GM18909 (cell line): ENCODE results near the gene TMEM132C.
"Not testable (repeated sequence)": the region's sequence is repeated elsewhere in the genome, so short reads cannot be mapped to it uniquely, and the experiment has no call there.

Source experiments
- ATAC-seq: cut with Tn5 transposase; IDR thresholded peaks from one replicate; pipeline ENCODE4 v1.9.1; 2021; ENCODE audit warnings: mild to moderate bottlenecking; ENCODE audit not compliant: unreplicated experiment, poor library complexity

TMEM132C gene

GRCh38 chr12:128267131-128267622 lies at the start of gene TMEM132C:
TMEM132C (plus strand) TSS chr12:128267170; CDS start chr12:128267403, 233 bp downstream.
- no peak for ATAC-seq

- ATAC-seq, result no peak
Measured at GRCh38 chr12:128224226-128224625, 42.7 kb upstream of the TMEM132C start.

- ATAC-seq, result no peak
Measured at GRCh38 chr12:128228581-128228980, 38.4 kb upstream of the TMEM132C start.

- ATAC-seq, result no peak
Measured at GRCh38 chr12:128235635-128236417, 31.1 kb upstream of the TMEM132C start.

- ATAC-seq, result no peak
Measured at GRCh38 chr12:128236525-128236924, 30.4 kb upstream of the TMEM132C start.

- no peak for ATAC-seq
Measured at GRCh38 chr12:128240745-128241144, 26.2 kb upstream of the TMEM132C start.

- no peak for ATAC-seq
Measured at GRCh38 chr12:128245121-128245520, 21.8 kb upstream of the TMEM132C start.

- no peak for ATAC-seq
Measured at GRCh38 chr12:128245905-128246304, 21.1 kb upstream of the TMEM132C start.

GRCh38 chr12:128250096-128250495 lies 16.9 kb upstream of the TMEM132C start:
- ATAC-seq, result no peak

- not testable (repeated sequence) for ATAC-seq
Measured at GRCh38 chr12:128253829-128254228, 13.1 kb upstream of the TMEM132C start.

GRCh38 chr12:128258866-128259555 lies 8.0 kb upstream of the TMEM132C start:
- no peak for ATAC-seq

GRCh38 chr12:128259556-128260070 lies 7.4 kb upstream of the TMEM132C start:
- no peak for ATAC-seq

- ATAC-seq, result no peak
Measured at GRCh38 chr12:128261757-128262156, 5.2 kb upstream of the TMEM132C start.

- ATAC-seq, result no peak
Measured at GRCh38 chr12:128265566-128265965, 1.4 kb upstream of the TMEM132C start.

- ATAC-seq, result no peak
Measured at GRCh38 chr12:128266086-128266485, 884 bp upstream of the TMEM132C start.

GRCh38 chr12:128266541-128267130 lies 334 bp upstream of the TMEM132C start:
- ATAC-seq, result no peak

- no peak for ATAC-seq
Measured at GRCh38 chr12:128267651-128268378, 845 bp downstream of the TMEM132C start.

- no peak for ATAC-seq
Measured at GRCh38 chr12:128268379-128268995, 1.5 kb downstream of the TMEM132C start.

- no peak for ATAC-seq
Measured at GRCh38 chr12:128269181-128269591, 2.2 kb downstream of the TMEM132C start.

GRCh38 chr12:128276471-128276870 lies 9.5 kb downstream of the TMEM132C start:
- ATAC-seq, result no peak
